Measurements from ENCODE around the gene BRI3.

DNA sequence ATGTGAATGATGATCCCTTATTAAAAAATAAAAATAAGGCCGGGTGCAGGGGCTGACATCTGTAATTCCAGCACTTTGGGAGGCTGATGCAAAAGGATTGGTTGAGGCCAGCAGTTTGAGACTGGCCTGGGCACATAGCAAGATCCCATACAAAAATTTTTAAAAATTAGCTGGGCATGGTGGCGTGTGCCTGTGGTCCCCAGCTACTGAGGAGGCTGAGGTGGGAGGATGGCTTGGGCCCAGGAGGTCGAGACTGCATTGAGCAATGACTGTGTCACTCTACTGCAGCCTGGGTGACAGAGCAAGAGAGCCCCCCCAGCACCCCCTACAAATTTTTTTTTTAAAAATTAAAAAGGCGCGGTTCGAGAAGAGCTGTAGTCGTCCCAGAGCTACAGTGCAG, 1.2 kb upstream of the BRI3 start:
- TF ChIP-seq, protein P1, sequence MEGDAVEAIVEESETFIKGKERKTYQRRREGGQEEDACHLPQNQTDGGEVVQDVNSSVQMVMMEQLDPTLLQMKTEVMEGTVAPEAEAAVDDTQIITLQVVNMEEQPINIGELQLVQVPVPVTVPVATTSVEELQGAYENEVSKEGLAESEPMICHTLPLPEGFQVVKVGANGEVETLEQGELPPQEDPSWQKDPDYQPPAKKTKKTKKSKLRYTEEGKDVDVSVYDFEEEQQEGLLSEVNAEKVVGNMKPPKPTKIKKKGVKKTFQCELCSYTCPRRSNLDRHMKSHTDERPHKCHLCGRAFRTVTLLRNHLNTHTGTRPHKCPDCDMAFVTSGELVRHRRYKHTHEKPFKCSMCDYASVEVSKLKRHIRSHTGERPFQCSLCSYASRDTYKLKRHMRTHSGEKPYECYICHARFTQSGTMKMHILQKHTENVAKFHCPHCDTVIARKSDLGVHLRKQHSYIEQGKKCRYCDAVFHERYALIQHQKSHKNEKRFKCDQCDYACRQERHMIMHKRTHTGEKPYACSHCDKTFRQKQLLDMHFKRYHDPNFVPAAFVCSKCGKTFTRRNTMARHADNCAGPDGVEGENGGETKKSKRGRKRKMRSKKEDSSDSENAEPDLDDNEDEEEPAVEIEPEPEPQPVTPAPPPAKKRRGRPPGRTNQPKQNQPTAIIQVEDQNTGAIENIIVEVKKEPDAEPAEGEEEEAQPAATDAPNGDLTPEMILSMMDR (IDR thresholded peaks at IDR 0.05), result no peak
- TF ChIP-seq POLR2AphosphoS5 (IDR thresholded peaks at IDR 0.05), result no peak
- TF ChIP-seq POLR2A (IDR thresholded peaks at IDR 0.05), result no peak

All from prostate gland (tissue), 2 donors.